Stimulated activated CD8-positive, alpha-beta memory T cell treated with anti-CD3 and anti-CD28 coated beads, Interleukin-12 subunit alpha, Interleukin-12 subunit beta, amount 100 ng/mL, for 24 hours (primary cell): Measurements from ENCODE around the gene RAB10.
"Not testable (repeated sequence)": the region's sequence is repeated elsewhere in the genome, so short reads cannot be mapped to it uniquely, and the experiment has no call there.

Source experiments
- DNase-seq: peaks from one replicate; pipeline ENCODE4 v3.0.0-alpha.2; 2020; ENCODE audit errors: extremely low read depth

RAB10 gene

DNA sequence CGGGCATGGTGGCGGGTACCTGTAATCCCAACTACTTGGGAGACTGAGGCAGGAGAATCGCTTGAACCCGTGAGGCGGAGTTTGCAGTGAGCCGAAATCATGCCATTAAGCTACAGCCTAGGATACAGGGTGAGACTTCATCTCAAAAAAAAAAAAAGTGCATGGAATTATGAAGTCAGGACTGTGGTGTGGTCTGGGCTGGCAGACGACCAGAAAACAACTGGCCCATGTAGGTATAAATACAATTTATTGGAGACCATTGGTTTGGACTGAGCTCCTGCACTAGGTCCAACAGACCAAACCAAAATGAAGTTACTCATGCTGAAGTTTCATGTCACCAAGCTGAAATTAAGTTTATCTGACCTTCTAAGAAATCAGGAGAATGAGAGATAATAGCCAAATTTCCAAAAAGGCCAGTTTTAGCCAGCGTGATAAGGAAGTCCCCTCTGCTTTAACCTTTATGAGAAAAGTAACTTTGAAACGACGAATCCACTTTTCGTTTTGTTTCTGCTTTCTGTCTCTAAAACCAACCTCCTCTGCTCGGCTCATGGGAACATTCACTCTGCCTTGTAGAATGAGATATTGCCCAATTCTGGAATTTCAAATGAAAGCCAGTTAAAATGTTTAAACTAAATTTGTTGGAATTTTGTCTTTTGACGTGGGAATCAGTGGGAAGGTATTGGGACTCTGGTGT, 17.7 kb upstream of the RAB10 start:
- DNase-seq = no peak

DNA sequence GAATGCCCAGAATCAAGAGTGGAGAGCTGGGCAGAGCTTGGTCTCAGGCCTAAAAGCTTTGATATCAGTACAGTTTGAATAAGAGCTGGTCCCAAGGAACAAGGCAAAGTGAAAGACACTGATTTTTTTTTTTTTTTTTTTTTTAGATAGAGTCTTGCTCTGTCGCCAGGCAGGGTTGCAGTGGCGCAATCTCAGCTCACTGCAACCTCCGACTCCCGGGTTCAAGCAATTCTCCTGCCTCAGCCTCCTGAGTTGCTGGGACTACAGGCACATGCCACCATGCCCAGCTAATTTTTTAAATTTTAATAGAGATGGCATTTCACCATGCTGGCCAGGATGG, 17.2 kb upstream of the RAB10 start:
- DNase-seq = not testable (repeated sequence)

DNA sequence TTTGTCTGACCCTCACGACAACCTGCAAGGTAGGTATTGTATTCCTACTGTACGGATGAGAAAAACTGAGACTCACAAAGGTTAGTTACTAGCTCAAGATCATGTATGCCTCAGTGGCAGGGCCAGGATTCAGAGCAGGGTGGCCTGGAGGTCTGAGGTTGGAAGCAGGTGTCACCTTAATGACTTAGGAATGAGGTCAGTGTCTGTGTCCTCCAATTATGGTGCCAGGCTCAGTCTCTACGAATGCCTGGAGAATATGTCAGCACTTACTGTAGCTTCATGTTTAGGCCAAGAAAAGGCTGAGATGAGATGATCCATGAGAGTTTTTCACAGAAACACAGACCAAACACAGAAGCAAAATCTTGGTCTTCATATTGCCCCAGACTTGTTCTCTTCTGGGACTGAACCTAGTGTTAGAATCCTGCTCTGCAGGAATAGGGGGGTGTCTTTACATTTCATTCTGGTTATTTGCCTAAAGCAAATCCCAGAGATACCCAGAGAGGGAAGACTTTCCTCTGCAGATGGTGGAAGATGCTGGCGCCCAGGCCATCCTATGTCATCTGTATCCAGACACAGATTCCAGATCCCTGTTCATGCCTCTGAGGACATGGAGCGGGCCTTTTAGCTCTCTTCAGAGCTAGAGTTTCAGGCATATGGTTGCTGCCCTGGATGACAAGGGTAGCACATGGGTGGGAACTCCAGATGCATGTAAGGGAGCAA, 16.3 kb upstream of the RAB10 start:
- DNase-seq = no peak

DNA sequence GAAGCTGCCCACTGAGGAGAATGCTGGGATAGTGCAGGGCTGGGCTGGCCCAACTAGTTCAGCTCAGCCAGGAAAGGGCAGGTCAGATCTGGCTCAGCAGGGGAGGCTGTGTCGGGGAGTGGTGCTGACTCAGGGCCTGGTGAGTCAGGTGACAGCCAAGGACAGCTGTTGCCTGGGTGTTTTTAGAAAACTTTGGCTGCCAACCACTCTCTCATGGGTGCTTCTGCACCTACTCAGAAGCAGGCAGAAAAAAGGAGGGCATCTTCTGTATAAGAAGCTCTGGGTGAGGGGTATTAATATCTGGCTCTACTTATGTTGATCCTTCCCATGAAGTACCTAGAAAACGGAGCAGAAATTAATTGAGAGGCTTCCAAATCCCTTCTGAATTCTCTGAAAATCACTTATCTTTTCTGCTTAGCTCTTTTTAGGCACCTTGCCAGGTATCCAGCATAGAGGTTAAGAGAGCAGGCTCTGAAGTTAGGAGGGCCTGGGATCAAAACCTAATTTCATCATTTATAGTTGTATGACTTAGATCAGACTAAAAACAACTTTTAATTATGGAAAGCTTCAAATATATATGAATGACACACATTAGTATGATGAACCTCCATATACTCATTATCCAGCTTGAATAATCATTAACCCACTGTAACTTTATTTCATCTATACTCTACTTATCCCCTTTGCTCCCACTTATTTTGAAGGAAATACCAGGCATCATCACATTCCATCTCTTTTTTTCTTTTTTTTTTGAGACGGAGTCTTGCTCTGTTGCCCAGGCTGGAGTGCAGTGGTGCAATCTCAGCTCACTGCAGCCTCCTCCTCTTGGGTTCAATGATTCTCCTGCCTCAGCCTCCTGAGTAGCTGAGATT, 15.5 kb upstream of the RAB10 start:
- no peak for DNase-seq

DNA sequence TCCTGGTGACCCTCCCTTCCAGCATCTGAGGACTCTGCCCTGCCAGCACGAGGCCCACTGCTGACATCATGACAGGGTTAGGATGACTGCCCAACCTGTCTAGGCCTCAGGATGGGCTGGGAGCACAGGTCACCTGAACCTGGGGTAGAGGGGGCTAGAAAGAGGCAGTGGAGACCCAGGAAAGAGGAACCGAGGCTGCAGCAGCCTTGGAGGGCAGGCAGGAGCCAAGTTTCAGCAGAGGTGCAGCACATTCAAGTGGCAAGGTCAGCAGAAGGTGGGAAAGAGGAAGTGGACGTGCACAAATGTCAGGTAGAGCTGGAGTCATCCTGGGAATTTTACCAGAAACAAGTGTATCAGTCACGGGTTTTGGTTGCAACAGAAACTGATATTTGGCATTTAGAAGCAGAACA, 13.6 kb upstream of the RAB10 start:
- no peak for DNase-seq

DNA sequence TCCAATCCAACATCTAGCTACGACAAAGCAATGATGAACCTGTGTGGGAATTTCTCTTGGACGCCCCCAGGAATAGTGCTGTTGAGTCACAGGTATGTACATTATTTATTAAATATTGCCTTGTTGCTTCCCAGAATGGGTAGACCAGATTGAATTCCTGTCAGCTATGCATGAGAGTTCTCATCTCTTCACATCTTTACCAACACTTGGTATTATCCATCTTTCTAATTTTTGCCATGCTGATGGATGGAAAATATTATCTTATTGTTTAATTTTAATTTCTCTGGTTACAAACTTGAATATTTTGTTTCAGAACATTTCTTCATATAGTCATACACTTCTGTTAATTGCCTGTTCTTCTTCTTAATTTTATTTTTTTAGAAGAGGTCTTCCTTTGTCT, 9.6 kb upstream of the RAB10 start:
- no peak for DNase-seq

DNA sequence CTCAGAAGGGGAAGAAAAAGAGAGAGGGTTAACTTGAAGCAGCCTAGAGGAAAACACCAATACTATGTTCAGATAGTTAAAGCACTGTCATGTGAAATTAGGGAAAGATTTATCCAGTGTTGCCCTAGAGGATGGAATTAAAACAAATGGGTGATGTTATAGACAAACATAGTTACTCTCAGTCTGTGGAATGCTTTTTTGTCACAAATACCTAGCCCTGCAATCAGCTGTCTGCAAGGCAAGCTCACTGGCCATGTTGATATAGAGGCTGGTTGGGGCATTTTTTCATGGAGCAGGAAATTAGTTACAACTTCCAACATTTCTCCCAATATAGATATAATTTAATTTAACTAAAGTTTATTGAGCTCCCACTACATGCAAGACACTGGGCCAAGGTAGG, 8.4 kb upstream of the RAB10 start:
- no peak for DNase-seq

DNA sequence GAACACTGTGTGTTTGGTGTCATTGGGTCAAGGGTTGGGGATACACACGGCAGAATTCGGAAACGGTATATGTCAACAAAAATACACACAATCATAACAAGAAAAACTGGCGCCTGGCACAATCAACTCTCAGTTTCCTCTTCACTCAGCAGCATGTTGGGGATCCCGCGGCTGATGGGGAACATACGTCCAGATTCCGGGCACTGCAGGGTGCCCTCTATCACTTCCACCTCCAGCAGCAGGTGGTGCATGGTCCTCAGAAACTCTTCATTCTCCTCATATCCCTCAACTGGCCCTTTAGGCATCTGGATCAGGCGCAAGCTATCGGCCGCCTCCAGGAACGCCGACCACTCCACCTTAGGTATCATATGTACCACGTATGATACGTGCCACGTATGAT, 5.8 kb upstream of the RAB10 start:
- not testable (repeated sequence) for DNase-seq

DNA sequence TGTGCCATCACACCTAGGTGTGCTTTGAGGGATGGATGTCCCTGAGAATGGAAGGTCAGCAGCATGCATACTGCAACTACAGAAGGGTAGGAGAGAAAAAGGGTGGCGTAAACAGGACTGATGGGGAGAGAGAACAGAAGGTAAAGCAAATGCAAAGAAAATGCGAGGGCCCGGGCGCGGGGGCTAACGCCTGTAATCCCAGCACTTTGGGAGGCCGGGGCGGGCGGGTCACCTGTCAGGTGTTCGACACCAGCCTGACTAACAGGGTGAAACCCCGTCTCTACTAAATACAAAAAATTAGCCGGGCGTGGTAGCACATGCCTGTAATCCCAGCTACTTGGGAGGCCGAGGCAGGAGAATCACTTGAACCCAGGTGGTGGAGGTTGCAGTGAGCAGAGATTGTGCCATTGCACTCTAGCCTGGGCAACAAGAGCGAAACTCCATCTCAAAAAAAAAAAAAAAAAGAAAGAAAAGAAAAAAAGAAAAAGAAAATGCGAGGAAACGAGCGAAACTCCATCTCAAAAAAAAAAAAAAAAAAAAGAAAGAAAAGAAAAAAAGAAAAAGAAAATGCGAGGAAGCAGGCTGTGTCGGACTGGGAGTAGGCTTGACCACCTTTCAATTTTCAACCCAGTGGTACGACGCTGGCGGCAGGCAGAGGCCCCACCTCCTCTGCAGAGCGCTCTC, 1.2 kb upstream of the RAB10 start:
- not testable (repeated sequence) for DNase-seq

DNA sequence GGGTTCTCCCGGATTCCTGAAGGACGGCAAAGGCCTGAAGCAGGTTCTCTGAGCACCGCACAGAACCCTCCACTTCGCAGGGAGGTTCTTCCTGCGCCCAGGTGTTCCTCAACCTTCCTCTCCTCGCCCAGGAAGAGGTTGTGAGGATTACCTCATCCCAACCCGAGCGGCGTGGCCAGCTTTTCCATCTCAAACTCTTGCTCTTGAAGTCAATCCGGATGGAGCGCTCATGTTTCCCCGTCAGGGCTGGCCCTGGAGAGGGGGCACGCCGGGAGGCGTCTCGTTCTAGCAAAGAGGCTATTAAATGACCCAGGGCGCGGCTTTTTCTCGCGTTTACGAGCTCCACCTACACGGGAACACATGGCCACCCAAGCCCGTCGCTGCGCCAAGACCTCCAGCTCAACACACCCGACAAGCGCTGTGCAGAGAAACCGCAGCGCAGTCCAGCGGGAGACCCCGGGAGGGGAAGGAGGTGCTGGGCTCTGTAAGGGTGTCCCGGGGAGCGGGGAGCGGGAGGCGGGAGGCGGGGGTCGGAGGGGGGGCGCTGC, 540 bp upstream of the RAB10 start:
- no peak for DNase-seq

DNA sequence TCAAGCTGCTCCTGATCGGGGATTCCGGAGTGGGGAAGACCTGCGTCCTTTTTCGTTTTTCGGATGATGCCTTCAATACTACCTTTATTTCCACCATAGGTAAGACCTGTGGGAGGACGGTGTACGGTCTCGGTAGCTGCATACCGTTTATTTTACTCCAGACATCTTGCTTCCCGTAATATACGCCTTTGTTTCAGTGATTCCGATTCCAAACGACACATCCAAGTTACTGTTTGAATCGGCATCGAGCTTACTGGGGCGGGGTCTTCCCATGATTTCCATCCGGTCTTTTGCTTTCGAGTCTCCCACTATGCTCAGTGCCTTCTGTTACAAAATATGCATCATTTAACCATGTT, 731 bp downstream of the RAB10 start:
- no peak for DNase-seq

DNA sequence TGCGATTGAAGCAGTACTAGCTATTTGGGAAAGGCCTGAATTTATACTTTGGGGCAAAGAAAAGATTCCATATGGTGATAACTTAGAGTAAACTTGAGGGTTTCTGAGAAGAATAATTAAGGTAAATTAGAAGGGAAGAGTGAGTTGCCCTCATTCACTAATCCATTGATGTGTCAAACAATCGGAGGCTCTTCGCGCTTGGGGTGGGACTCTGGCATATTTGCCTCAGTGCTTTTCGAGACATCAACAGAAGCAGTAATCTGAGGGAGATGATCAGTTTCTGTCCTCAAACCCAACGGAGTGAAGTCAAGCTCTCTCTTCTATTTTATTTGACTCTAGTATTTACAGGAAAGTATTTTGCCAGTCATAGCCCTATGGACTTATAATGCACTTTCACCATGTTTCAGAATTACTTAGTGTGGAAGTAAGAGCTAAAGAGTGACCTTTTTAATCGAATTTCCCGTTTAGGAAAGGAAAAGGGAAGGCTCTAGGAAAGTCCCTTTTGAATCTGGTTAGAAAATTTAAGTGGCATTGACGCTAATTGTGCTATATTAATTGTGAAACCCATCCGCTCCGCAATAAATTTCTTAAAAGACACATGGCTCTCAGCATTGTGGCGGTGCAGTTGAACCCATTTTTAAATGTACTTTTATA, 1.3 kb downstream of the RAB10 start:
- DNase-seq = no peak

DNA sequence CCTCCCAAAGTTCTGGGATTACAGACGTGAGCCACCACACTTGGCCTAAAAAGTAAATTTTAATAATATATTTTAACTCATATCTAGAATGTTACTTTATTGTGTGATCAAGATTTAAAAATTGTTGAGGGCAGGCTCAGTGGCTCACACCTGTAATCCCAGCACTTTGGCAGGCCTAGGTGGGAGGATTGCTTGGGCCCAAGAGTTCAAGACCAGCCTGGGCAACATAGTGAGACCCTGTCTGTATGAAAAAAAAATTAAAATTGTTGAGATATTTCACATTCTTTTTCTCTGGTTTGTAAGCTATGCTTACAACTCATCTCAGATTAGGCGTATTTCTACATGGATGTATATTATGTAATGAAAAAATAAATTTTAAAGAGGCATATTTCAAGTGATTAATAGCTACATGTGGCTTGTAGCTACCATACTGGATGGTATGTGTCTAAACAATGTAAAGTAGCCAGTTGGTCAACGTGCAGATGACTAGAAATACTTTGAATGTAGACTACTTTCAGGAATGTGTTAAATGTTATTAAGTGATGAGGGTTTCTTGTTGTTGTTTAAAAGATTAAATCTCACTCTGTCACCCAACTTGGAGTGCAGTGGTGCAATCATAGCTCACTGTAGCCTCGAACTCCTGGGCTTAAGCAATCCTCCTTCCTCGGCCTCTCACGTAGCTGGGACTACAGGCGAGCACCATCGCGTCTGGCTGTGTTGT, 5.9 kb downstream of the RAB10 start:
- DNase-seq = no peak

DNA sequence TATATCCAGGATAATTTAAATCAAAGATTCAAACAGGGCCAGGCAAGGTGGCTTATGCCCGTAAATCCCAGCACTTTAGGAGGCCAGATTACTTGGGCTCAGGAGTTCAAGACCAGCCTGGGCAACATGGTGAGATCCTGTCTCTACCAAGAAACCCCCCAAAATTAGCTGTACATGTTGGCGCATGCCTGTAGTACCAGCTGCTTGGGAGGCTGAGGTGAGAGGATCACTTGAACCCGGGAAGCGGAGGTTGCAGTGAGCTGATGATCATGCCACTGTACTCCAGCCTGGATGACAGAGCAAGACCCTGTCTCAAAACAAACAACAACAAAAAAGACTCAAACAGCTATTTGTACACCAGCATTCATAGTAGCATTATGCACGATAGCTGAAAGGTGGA, 9.2 kb downstream of the RAB10 start:
- DNase-seq = no peak

DNA sequence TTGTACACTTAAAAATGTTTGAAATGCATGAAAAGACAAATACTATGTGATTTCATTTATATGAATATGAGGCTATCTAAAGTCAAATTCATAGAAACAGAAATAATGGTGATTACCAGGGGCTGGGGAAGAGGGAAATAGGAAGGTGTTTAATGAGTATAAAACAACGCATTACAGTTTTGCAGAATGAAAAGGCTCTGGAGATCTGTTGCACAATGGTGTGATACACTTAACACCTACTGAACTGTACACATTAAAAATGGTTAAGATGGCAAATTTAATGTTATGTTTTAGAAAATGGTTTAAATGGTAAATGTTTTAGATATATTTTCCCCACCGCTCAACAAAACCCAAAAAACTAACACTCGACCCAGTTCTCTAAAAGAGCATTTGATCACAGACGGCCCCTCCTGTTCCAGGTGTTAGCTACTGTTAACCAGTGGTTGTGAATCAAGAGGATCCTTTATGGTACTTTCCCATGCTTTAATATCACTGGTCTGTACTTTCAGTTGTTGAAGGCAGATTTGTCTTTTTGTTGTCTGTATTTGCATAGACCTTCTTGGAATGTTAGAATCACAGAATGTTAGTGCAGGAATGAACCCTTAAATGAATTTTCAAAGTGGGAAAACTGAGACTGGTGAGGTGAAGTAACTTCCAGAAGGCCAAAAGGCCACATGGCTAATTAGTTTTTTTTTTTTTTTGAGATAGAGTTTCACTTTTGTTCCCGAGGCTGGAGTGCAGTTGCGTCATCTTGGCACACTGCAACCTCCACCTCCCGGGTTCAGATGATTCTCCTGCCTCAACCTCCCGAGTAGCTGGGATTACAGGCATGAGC, 10.2 kb downstream of the RAB10 start:
- no peak for DNase-seq

DNA sequence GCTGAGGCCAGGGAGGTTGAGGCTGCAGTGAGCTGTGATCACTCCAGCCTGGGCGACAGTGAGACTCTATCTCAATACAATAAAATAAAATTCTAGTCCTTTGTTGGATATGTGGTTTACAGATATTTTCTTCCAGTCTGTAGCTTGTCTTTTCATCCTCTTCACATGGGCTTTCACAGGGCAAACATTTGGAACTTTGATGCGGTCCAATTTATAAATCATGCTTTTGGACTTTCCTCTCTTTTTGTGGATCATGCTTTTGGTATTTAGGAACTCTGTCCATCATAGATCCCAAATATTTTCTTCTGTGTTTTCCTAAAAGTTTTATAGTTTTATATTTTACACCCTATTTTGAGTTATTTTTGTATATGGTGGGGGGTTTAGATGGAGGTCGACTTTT, 14.9 kb downstream of the RAB10 start:
- DNase-seq = no peak

DNA sequence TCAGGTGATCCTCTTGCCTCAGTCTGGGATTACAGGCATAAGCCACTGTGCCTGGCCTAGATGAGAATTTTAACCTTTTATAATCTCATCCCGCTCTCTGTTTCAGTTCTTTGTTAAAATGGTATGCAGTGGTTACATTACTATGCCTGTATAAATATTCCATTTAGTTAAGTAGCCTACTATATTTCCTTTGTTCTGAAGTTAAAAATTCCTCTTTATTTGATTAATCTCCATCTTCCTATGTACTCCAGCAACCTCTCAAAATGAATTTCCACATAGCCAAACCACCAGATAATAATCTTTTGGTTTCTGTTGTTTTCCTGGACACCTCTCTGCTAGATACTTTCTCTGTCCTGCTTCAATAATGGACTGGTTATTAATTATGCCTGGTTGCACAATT, 15.8 kb downstream of the RAB10 start:
- no peak for DNase-seq

DNA sequence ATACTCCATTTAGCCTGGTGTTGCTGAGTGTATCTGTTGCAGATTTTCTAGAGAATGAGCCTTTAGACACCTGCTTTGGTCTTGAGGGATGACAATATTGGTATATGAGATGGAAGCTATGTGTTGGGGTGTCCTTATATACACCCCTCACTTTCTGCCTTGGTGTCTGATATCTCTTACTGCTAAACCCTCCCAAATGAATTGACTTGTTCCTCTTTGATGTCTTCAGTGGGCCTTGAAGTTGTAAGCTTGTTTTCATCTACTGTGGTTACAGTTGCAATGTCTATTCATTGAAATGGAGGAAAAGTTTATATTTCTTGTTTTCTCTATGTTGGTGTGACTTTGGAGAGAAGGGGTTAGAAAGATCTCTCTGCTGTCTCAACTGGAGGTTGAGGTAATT, 18.9 kb downstream of the RAB10 start:
- DNase-seq = no peak

DNA sequence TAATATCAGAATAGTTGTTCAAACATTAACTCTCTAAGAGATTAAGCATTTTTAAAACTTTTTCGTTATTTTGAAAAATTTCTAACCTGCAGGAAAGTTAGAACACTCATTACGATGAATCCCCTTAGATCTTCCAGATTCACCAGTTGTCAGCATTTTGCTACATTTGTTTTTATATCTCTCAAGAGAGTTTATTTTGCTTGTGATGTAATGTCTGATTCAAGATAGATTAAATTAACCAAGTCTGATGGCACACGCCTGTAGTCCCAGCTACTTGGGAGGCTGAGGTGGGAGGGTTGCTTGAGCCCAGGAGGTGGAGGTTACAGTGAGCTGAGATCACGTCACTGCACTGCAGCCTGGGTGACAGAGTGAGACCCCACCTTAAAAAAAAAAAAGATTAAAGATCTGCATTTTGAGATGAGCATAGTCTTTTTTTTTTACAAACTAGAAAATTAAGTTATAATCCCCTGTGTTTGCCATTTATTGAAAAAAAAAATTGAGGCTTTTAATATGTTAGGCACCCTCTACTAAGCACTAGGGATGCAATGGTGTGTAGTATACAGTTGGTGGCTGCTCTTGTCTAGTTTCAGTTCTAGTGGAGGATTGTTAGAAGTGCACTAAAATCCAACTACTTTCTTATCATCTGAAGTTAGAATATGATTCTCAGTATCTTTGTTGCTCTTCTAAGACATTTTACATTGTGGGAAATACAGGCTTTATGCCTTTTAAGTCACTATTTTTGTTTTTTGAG, 20.9 kb downstream of the RAB10 start:
- DNase-seq = no peak
